HepG2 (cell line): ENCODE data around the gene RNMT. TPM values are rescaled to one million over a fixed set of nuclear protein-coding genes. Genes with fewer than 3 reads are reported as not detected.
A peak's percentile ranks its signal among the peaks of the same experiment; 100 is the strongest.

Experiments used
- ATAC-seq: fragments of 200-7000 bp; cut with Tn5 transposase; 3 replicates; pipeline ENCODE4 v1.9.1; 2020; ENCODE audit warnings: mild to moderate bottlenecking, moderate library complexity
- BruUV-seq: library from RNA; stranded (reverse); fragments of 400-500 nt; replicated peaks from 2 replicates; lab custom pipeline; 2021; lab: Mats Ljungman, UMichigan
- CTCF ChIA-PET: fragments of 300-600 bp; formaldehyde crosslinking; extraction: SDS; loops from one replicate; lab custom pipeline; 2021; ENCODE audit warnings: low total read pairs, inconsistent platforms, low intra/inter-chr PET ratio; lab: Yijun Ruan, JAX
- POLR2A ChIA-PET: fragments of 350-600 bp; sonication (Branson Sonifier 250); formaldehyde crosslinking; loops from one replicate; lab custom pipeline; 2020; ENCODE audit warnings: antibody characterized with exemption, inconsistent platforms; lab: Yijun Ruan, JAX
- DNase-seq: peaks from one replicate; pipeline ENCODE4 v3.0.0-alpha.2; 2015; ENCODE audit warnings: low spot score
- FAIRE-seq: peaks from 3 replicates; lab custom pipeline; 2011; peaks lifted over from hg19 to GRCh38; lab: Jason Lieb, UNC
- H2AFZ ChIP-seq: one replicate; pipeline ENCODE4 v1.6.1; 2011; ENCODE audit warnings: low read length, inconsistent platforms
- H3K27ac ChIP-seq: fragments of 300-600 bp; 3 replicates; pipeline ENCODE4 v1.8.0; 2011; ENCODE audit warnings: mixed run types, mild to moderate bottlenecking, mixed read lengths, low read length, inconsistent platforms; ENCODE audit not compliant: insufficient read depth; ENCODE audit errors: extremely low read length
- H3K27me3 ChIP-seq, 2 experiments: fragments of 200-600 bp in 1 of 2; 2 replicates in 1 of 2; 3 replicates in 1 of 2; pipeline versions ENCODE4 v1.6.0 to v1.8.0; 2011; ENCODE audit warnings: low read length in 2 of 2, mild to moderate bottlenecking in 2 of 2, moderate library complexity in 2 of 2, inconsistent platforms in 1 of 2; ENCODE audit not compliant: insufficient read depth in 2 of 2, control insufficient read depth in 1 of 2
- H3K36me3 ChIP-seq, 2 experiments: fragments of 200-600 bp in 1 of 2; replicated peaks in 1 of 2; 2 replicates in 1 of 2; 3 replicates in 1 of 2; pipeline versions ENCODE4 v1.5.1 to v1.8.0; 2011; ENCODE audit warnings: low read length in 2 of 2, inconsistent platforms in 1 of 2; ENCODE audit not compliant: insufficient read depth in 2 of 2, control insufficient read depth in 1 of 2
- H3K4me1 ChIP-seq: 2 replicates; pipeline ENCODE4 v1.5.1; 2012; ENCODE audit warnings: low read length, inconsistent platforms; ENCODE audit not compliant: insufficient read depth
- H3K4me2 ChIP-seq: 2 replicates; pipeline ENCODE4 v1.6.0; 2011; ENCODE audit warnings: low read depth, low read length, inconsistent platforms
- H3K4me3 ChIP-seq, 3 experiments: fragments of 200-600 bp in 1 of 3; sonication (generic), shearing (Covaris generic) in 1 of 3; replicated peaks in 1 of 3; 2 replicates each; pipeline ENCODE4 v1.5.1; 2011 to 2016; ENCODE audit warnings: low read length in 3 of 3, inconsistent platforms in 2 of 3, low read depth in 2 of 3, mild to moderate bottlenecking in 2 of 3, control low read depth in 1 of 3, mixed read lengths in 1 of 3; ENCODE audit not compliant: insufficient read depth in 1 of 3
- H3K79me2 ChIP-seq: one replicate; pipeline ENCODE4 v1.6.1; 2011; ENCODE audit warnings: low read length, inconsistent platforms; ENCODE audit not compliant: insufficient read depth
- H3K9ac ChIP-seq: 2 replicates; pipeline ENCODE4 v1.6.0; 2011; ENCODE audit warnings: mild to moderate bottlenecking, low read depth, low read length, inconsistent platforms; ENCODE audit not compliant: insufficient read depth
- H3K9me3 ChIP-seq: 2 replicates; pipeline ENCODE4 v1.5.1; 2012; ENCODE audit warnings: mild to moderate bottlenecking, low read length
- H4K20me1 ChIP-seq: 2 replicates; pipeline ENCODE4 v1.6.0; 2011; ENCODE audit warnings: inconsistent platforms, mild to moderate bottlenecking, low read length, moderate library complexity; ENCODE audit not compliant: insufficient read depth
- ELF4 ChIP-seq: sonication (generic); formaldehyde crosslinking; IDR thresholded peaks from 2 replicates; pipeline ENCODE4 v1.5.0; 2020; ENCODE audit warnings: missing genetic modification reagents, mild to moderate bottlenecking, moderate library complexity, borderline replicate concordance
- HDAC1 ChIP-seq: sonication (generic); formaldehyde crosslinking; IDR thresholded peaks from 2 replicates; pipeline ENCODE4 v1.5.1; 2020; ENCODE audit warnings: mild to moderate bottlenecking, missing genetic modification reagents
- MED1 ChIP-seq: sonication (generic); formaldehyde crosslinking; IDR thresholded peaks from 2 replicates; pipeline ENCODE4 v1.4.0; 2020; ENCODE audit warnings: missing genetic modification reagents
- MEF2D ChIP-seq: sonication (generic); formaldehyde crosslinking; IDR thresholded peaks from 2 replicates; pipeline ENCODE4 v1.5.1; 2020; ENCODE audit warnings: mild to moderate bottlenecking, missing genetic modification reagents
- ZNF331 ChIP-seq: sonication (generic); formaldehyde crosslinking; IDR thresholded peaks from 2 replicates; pipeline ENCODE4 v1.4.0; 2020; ENCODE audit warnings: missing genetic modification reagents
- ZNF570 ChIP-seq: sonication (generic); formaldehyde crosslinking; IDR thresholded peaks from 2 replicates; pipeline ENCODE4 v1.4.0; 2020; ENCODE audit warnings: mild to moderate bottlenecking, missing genetic modification reagents, borderline replicate concordance
- ZNF703 ChIP-seq: sonication (generic); formaldehyde crosslinking; IDR thresholded peaks from 2 replicates; pipeline ENCODE4 v1.5.1; 2020; ENCODE audit warnings: missing genetic modification reagents, mild to moderate bottlenecking, moderate library complexity, borderline replicate concordance
- WGBS: methylation state at CpG from one replicate; pipeline ENCODE4 v1.1.6; 2017; ENCODE audit warnings: low lambda C conversion rate; 5-methylcytosine and 5-hydroxymethylcytosine counted together
- in situ Hi-C: cut with HindIII; loops from 2 replicates; pipeline ENCODE4 v1.10.0; 2017; ENCODE audit warnings: low pct_unique_long_range_greater_than_20kb; ENCODE audit not compliant: extremely low pct_ligation_motif_present
- intact Hi-C: fragments of 100-400 bp; cut with micrococcal nuclease; formaldehyde crosslinking; loops from one replicate; pipeline ENCODE4 v1.10.0; 2022; ENCODE audit not compliant: unreplicated experiment
- polyA plus RNA-seq, 8 experiments: library from polyadenylated mRNA; depleted of rRNA in 3 of 8; stranded (reverse) in 7 of 8; unstranded in 1 of 8; fragments of >200 nt; fragmentation: Illumina TruSeq in 4 of 8; extraction: Trizol in 4 of 8; gene quantifications; 2 replicates each; pipeline versions ENCODE4 v1.2.1 to v1.2.3, GENCODE V29; 2011 to 2016; ENCODE audit warnings: low read depth in 4 of 8, missing spikeins in 1 of 8, mixed read lengths in 1 of 8; ENCODE audit not compliant: insufficient read depth in 1 of 8
- total RNA-seq, 5 experiments: library from RNA; depleted of rRNA; stranded (reverse); fragments of >200 nt; fragmentation: Illumina TruSeq; extraction: Trizol; gene quantifications; 2 replicates each; pipeline ENCODE4 v1.2.3, GENCODE V29; 2016; ENCODE audit warnings: low read depth in 1 of 5

RNMT gene
- total and polyA plus RNA-seq, 2 of the 13 experiments (the other 11 are each of a cell fraction or from before 2014, with no cell fraction given) = 22.9 to 24.4 TPM

DNA sequence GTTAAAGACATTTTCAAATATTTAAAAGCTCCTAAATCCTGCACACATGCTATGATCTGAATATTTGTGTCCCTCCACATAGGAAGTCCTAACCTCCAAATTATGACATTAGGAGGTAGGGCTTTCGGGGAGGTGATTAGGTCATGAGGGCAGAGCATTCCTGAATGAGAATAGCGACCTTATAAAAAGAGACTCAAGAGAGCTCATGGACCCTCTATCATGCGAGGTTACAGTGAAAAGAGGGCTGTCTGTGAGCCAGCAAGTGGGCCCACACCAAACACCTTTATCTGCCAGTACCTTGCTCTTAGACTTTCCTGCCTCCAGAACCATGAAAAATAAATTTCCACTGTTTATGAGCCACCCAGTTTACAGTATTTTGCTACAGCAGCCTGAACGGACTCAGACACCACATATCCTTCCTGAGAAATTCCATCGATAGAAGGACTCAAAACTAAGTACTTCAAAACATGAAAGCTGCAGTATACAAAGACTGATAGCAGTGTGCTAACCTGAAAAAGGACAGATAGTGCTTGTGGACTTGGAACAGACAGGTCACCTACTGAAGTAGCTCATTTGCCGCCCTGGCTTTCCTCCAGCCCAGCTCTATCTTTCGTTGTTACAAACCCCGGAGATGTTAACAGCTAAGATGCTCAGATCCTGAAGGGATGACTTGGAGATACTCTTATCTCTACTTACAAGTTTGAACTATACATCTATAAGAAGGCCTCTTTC is 13.9 kb upstream of the RNMT start:
- H3K9ac ChIP-seq = no peak overlapping the region
- WGBS = 68% methylated on average over 8 of the region's 8 CpGs
- H3K4me3 ChIP-seq = no peak overlapping the region
- H3K79me2 ChIP-seq = peaks cover 98% of the 10 kb centered on the region
- H2AFZ ChIP-seq = no peak overlapping the region
- no TSS peak for BruUV-seq
- ChIA-PET CTCF (no interaction called here), POLR2A (interaction anchor here (1.7 kb wide), 1 partner anchor 13 kb away, joined by 6 read pairs; the partner anchor contains the start of genes FAM210A and RNMT)
- H4K20me1 ChIP-seq = peaks cover 48% of the 10 kb centered on the region
- intact Hi-C loops (loop anchor here (10.0 kb wide), 2 partner anchors 378 to 498 kb away; partner anchors contain the start of gene LDLRAD4), in situ Hi-C loops (no loop called here)
- ATAC-seq (peak; percentile 67), DNase-seq (no peak), FAIRE-seq (peak; percentile 15)
- H3K27me3 ChIP-seq = no peaks in the 10 kb centered on the region; a peak in 1 of 5 replicates
- peaks cover 1 to 3% of the 10 kb centered on the region in 2 experiments; a peak in 1 of 5 replicates for H3K36me3 ChIP-seq
- TF ChIP-seq MEF2D (CRISPR knock-in tag) = no peak
- no peak for TF ChIP-seq ZNF570 (CRISPR knock-in tag)
- no peak for TF ChIP-seq HDAC1
- no peak for TF ChIP-seq ZNF331 (CRISPR knock-in tag)
- no peak for TF ChIP-seq ELF4 (CRISPR knock-in tag)
- no peak for TF ChIP-seq MED1 (CRISPR knock-in tag)
- TF ChIP-seq ZNF703 (CRISPR knock-in tag) = no peak
- no peaks in the 10 kb centered on the region for H3K9me3 ChIP-seq
- no peak overlapping the region for H3K27ac ChIP-seq
- peaks cover 43% of the 10 kb centered on the region for H3K4me1 ChIP-seq
- no peak overlapping the region for H3K4me2 ChIP-seq
